GM23338 (cell line): Measurements from ENCODE around the gene CDC73. TPM values are rescaled to one million over a fixed set of nuclear protein-coding genes. Genes with fewer than 3 reads are reported as not detected.
A peak's percentile ranks its signal among the peaks of the same experiment; 100 is the strongest.

ENCODE experiments used
- ATAC-seq: fragments of 200-7000 bp; cut with Tn5 transposase; 3 replicates; pipeline ENCODE4 v1.9.1; 2020
- DNase-seq: peaks from one replicate; pipeline ENCODE4 v3.0.0-alpha.2; 2015; ENCODE audit warnings: low spot score
- H2AFZ ChIP-seq: fragments of 200-600 bp; sonication (generic); 2 replicates; pipeline ENCODE4 v1.8.0; 2016; ENCODE audit warnings: antibody characterized with exemption, mild to moderate bottlenecking, moderate library complexity
- H3F3A ChIP-seq: fragments of 200-600 bp; sonication (generic); replicated peaks from 2 replicates; pipeline ENCODE4 v1.8.0; 2017; ENCODE audit warnings: antibody characterized with exemption, mixed run types, low read depth
- H3K27ac ChIP-seq: fragments of 200-600 bp; sonication (generic); 2 replicates; pipeline ENCODE4 v1.6.1; 2016; ENCODE audit warnings: low read depth
- H3K27me3 ChIP-seq: fragments of 200-600 bp; sonication (generic); 2 replicates; pipeline ENCODE4 v1.8.0; 2016; ENCODE audit warnings: mild to moderate bottlenecking, mixed run types, moderate library complexity; ENCODE audit not compliant: insufficient read depth
- H3K36me3 ChIP-seq: fragments of 200-600 bp; sonication (generic); 2 replicates; pipeline ENCODE4 v1.8.0; 2016; ENCODE audit warnings: mild to moderate bottlenecking; ENCODE audit not compliant: insufficient read depth
- H3K4me1 ChIP-seq: fragments of 200-600 bp; sonication (generic); 2 replicates; pipeline ENCODE4 v1.8.0; 2016; ENCODE audit warnings: mild to moderate bottlenecking, moderate library complexity; ENCODE audit not compliant: insufficient read depth
- H3K4me2 ChIP-seq: fragments of 200-600 bp; sonication (generic); 2 replicates; pipeline ENCODE4 v1.7.1; 2017; ENCODE audit warnings: mixed run types
- H3K4me3 ChIP-seq: fragments of 200-600 bp; sonication (generic); 2 replicates; pipeline ENCODE4 v1.6.1; 2016; ENCODE audit warnings: mixed run types
- H3K79me2 ChIP-seq: fragments of 200-600 bp; sonication (generic); replicated peaks from 2 replicates; pipeline ENCODE4 v1.8.0; 2017; ENCODE audit warnings: mild to moderate bottlenecking; ENCODE audit not compliant: insufficient read depth
- H3K9me2 ChIP-seq: fragments of 200-600 bp; sonication (generic); 2 replicates; pipeline ENCODE4 v1.8.0; 2017; ENCODE audit not compliant: insufficient read depth
- H4K20me1 ChIP-seq: fragments of 200-600 bp; sonication (generic); replicated peaks from 2 replicates; pipeline ENCODE4 v1.8.0; 2017; ENCODE audit warnings: mild to moderate bottlenecking; ENCODE audit not compliant: insufficient read depth
- H3K27ac Mint-ChIP-seq: 2 replicates; pipeline ENCODE4 v1.8.0; 2020; ENCODE audit warnings: inconsistent platforms, mild to moderate bottlenecking, moderate library complexity, mixed read lengths
- H3K27me3 Mint-ChIP-seq: 3 replicates; pipeline ENCODE4 v1.8.0; 2022; ENCODE audit warnings: low read depth, mild to moderate bottlenecking, moderate library complexity, mixed read lengths, inconsistent platforms; ENCODE audit not compliant: insufficient read depth, poor library complexity
- H3K36me3 Mint-ChIP-seq: 3 replicates; pipeline ENCODE4 v1.8.0; 2021; ENCODE audit warnings: low read depth, mild to moderate bottlenecking, inconsistent platforms, moderate library complexity, mixed read lengths
- H3K4me1 Mint-ChIP-seq: 3 replicates; pipeline ENCODE4 v1.8.0; 2020; ENCODE audit warnings: mild to moderate bottlenecking, inconsistent platforms, mixed read lengths
- H3K4me3 Mint-ChIP-seq: 3 replicates; pipeline ENCODE4 v1.8.0; 2021; ENCODE audit warnings: moderate library complexity, mild to moderate bottlenecking, inconsistent platforms, mixed read lengths
- H3K9me3 Mint-ChIP-seq: 3 replicates; pipeline ENCODE4 v1.8.0; 2020; ENCODE audit warnings: moderate library complexity, mild to moderate bottlenecking, inconsistent platforms, mixed read lengths
- EZH2phosphoT487 ChIP-seq: fragments of 200-600 bp; sonication (generic); IDR thresholded peaks from one replicate; pipeline ENCODE4 v1.8.1; 2018; ENCODE audit warnings: antibody characterized with exemption; ENCODE audit not compliant: unreplicated experiment
- JUNB ChIP-seq: IDR thresholded peaks from one replicate; pipeline ENCODE4 v1.6.1; 2016; ENCODE audit warnings: antibody characterized with exemption; ENCODE audit not compliant: unreplicated experiment
- NANOG ChIP-seq: IDR thresholded peaks from 2 replicates; pipeline ENCODE4 v1.6.1; 2016; ENCODE audit warnings: antibody characterized with exemption, borderline replicate concordance
- POLR2AphosphoS5 ChIP-seq: IDR thresholded peaks from 2 replicates; pipeline ENCODE4 v1.6.1; 2016; ENCODE audit warnings: antibody characterized with exemption, low read depth
- ZNF331 ChIP-seq: fragments of 250-450 bp; sonication (Bioruptor Pico); IDR thresholded peaks from 2 replicates; pipeline ENCODE4 v1.5.0; 2020; ENCODE audit warnings: low read depth, mild to moderate bottlenecking, moderate library complexity
- polyA plus RNA-seq: library from polyadenylated mRNA; unstranded; fragments of >200 nt; fragmentation: Nextera tagmentation; extraction: Ambion mirVana; gene quantifications from 2 replicates; pipeline ENCODE4 v1.2.1, GENCODE V29; 2016
- total RNA-seq: library from RNA; depleted of rRNA; stranded (reverse); fragments of >200 nt; shearing (Covaris generic); gene quantifications from 2 replicates; pipeline ENCODE4 v1.2.3, GENCODE V29; 2014
- TF ChIP-seq, protein P1 (sequence below): fragments of 250-450 bp; sonication (Bioruptor Pico); IDR thresholded peaks from 2 replicates; pipeline ENCODE4 v1.5.0; 2020; ENCODE audit warnings: mild to moderate bottlenecking, moderate library complexity
- TF ChIP-seq, protein P2 (sequence below), 2 experiments: fragments of 200-600 bp in 1 of 2; sonication (generic) in 1 of 2; conservative IDR thresholded peaks; 2 replicates each; pipeline versions ENCODE4 v1.5.1 to v1.6.1; 2016 to 2017; ENCODE audit warnings: antibody characterized with exemption in 2 of 2, low read depth in 2 of 2, mild to moderate bottlenecking in 2 of 2, moderate library complexity in 1 of 2
- TF ChIP-seq, protein P3 (sequence below): IDR thresholded peaks from 2 replicates; pipeline ENCODE4 v1.6.1; 2016; ENCODE audit warnings: antibody characterized with exemption

The CDC73 gene
- total and polyA plus RNA-seq, 2 experiments from 2014 or later = 40.4 to 63.2 TPM

DNA sequence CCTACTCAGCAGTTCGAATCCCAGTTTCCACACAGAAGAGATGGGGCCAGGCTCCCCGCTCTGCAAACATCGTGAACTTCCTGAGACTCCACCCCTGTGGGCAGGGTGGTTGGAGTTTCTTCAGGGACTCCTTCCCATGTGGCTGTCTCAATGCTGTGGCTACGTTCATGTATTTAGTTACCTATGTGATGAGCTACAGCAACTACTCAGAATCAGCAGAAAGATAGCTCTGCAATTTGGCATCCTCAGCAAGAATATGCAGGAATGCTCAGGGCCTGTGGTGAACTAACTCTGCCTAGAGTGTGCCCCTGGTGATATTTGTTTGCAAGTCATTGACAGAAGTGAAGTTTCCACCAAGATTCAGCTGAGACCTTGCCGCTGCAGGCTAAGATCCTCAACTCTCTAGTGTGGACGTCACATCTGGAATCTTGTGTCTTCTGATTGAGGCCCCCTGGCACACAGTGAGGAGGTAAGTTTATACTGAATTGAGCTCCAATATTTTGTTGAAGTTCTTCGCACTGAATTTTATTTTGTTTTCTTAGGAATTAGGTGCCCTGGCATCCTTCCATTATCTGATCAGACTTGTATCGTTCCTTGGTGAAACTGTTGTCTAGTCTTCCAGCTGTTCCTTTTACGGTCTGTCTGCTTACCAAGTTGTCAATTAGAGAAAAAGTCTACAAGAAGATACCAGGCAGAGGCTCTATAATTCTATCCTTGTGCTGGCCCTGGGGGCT is 8.4 kb upstream of the CDC73 start:
- no peaks in the 10 kb centered on the region for H3K36me3 ChIP-seq
- H3K27me3 Mint-ChIP-seq = peaks cover 3% of the 10 kb centered on the region
- H3K27me3 ChIP-seq = no peaks in the 10 kb centered on the region
- H3K27ac Mint-ChIP-seq = peak overlapping the region; percentile 92
- peaks cover 25% of the 10 kb centered on the region for H3K4me1 ChIP-seq
- H3K27ac ChIP-seq = no peak overlapping the region; the same call in none of the 2 replicates
- no peaks in the 10 kb centered on the region for H3K9me3 Mint-ChIP-seq
- H3K4me3 Mint-ChIP-seq = peak overlapping the region; percentile 12; the same call in 2 of the 3 replicates
- H2AFZ ChIP-seq = peak overlapping the region; percentile 43
- no peaks in the 10 kb centered on the region for H3K79me2 ChIP-seq
- DNase-seq (peak; percentile 74), ATAC-seq (peak; percentile 84)
- H3F3A ChIP-seq = no peaks in the 10 kb centered on the region
- H3K4me3 ChIP-seq = no peak overlapping the region
- no peaks in the 10 kb centered on the region for H3K36me3 Mint-ChIP-seq
- H4K20me1 ChIP-seq = no peaks in the 10 kb centered on the region
- H3K4me2 ChIP-seq = peak overlapping the region; percentile 56
- TF ChIP-seq, protein P1, sequence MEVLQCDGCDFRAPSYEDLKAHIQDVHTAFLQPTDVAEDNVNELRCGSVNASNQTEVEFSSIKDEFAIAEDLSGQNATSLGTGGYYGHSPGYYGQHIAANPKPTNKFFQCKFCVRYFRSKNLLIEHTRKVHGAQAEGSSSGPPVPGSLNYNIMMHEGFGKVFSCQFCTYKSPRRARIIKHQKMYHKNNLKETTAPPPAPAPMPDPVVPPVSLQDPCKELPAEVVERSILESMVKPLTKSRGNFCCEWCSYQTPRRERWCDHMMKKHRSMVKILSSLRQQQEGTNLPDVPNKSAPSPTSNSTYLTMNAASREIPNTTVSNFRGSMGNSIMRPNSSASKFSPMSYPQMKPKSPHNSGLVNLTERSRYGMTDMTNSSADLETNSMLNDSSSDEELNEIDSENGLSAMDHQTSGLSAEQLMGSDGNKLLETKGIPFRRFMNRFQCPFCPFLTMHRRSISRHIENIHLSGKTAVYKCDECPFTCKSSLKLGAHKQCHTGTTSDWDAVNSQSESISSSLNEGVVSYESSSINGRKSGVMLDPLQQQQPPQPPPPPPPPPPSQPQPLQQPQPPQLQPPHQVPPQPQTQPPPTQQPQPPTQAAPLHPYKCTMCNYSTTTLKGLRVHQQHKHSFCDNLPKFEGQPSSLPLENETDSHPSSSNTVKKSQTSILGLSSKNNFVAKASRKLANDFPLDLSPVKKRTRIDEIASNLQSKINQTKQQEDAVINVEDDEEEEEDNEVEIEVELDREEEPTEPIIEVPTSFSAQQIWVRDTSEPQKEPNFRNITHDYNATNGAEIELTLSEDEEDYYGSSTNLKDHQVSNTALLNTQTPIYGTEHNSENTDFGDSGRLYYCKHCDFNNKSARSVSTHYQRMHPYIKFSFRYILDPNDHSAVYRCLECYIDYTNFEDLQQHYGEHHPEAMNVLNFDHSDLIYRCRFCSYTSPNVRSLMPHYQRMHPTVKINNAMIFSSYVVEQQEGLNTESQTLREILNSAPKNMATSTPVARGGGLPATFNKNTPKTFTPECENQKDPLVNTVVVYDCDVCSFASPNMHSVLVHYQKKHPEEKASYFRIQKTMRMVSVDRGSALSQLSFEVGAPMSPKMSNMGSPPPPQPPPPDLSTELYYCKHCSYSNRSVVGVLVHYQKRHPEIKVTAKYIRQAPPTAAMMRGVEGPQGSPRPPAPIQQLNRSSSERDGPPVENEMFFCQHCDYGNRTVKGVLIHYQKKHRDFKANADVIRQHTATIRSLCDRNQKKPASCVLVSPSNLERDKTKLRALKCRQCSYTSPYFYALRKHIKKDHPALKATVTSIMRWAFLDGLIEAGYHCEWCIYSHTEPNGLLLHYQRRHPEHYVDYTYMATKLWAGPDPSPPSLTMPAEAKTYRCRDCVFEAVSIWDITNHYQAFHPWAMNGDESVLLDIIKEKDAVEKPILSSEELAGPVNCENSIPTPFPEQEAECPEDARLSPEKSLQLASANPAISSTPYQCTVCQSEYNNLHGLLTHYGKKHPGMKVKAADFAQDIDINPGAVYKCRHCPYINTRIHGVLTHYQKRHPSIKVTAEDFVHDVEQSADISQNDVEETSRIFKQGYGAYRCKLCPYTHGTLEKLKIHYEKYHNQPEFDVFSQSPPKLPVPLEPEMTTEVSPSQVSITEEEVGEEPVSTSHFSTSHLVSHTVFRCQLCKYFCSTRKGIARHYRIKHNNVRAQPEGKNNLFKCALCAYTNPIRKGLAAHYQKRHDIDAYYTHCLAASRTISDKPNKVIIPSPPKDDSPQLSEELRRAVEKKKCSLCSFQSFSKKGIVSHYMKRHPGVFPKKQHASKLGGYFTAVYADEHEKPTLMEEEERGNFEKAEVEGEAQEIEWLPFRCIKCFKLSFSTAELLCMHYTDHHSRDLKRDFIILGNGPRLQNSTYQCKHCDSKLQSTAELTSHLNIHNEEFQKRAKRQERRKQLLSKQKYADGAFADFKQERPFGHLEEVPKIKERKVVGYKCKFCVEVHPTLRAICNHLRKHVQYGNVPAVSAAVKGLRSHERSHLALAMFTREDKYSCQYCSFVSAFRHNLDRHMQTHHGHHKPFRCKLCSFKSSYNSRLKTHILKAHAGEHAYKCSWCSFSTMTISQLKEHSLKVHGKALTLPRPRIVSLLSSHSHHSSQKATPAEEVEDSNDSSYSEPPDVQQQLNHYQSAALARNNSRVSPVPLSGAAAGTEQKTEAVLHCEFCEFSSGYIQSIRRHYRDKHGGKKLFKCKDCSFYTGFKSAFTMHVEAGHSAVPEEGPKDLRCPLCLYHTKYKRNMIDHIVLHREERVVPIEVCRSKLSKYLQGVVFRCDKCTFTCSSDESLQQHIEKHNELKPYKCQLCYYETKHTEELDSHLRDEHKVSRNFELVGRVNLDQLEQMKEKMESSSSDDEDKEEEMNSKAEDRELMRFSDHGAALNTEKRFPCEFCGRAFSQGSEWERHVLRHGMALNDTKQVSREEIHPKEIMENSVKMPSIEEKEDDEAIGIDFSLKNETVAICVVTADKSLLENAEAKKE = peak; percentile 81
- no peak for TF ChIP-seq NANOG
- H3K9me2 ChIP-seq = no peaks in the 10 kb centered on the region
- peaks cover 41% of the 10 kb centered on the region for H3K4me1 Mint-ChIP-seq

DNA sequence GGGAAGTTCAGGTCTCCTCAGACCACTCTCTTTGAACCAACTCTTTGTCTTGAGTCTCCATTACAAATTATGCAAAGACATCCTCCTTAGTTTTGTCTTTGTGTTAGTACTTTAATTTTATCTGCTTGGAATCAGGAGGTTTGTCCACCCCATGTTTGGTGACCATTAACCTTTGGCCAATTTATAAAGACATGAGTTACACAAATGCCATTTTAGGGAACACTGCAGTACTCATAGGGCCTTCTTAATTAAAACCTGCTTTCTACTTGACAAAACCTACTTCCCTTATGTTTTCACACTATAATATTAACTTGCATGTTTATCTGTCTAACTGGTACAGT is 7.9 kb upstream of the CDC73 start:
- Mint-ChIP-seq H3K9me3 (no peaks in the 10 kb centered on the region), H3K27ac (peak overlapping the region; percentile 43), H3K4me3 (peak overlapping the region; percentile 12; the same call in 2 of the 3 replicates), H3K36me3 (no peaks in the 10 kb centered on the region), H3K4me1 (peaks cover 37% of the 10 kb centered on the region), H3K27me3 (peaks cover 3% of the 10 kb centered on the region)
- no peaks in the 10 kb centered on the region for H3K9me2 ChIP-seq
- H3K4me1 ChIP-seq = peaks cover 25% of the 10 kb centered on the region
- no peaks in the 10 kb centered on the region for H3K27me3 ChIP-seq
- H3K27ac ChIP-seq = no peak overlapping the region; the same call in 1 of the 2 replicates
- ATAC-seq = no peak
- no peak overlapping the region for H3K4me3 ChIP-seq
- peak overlapping the region; percentile 56 for H3K4me2 ChIP-seq
- H4K20me1 ChIP-seq = no peaks in the 10 kb centered on the region
- no peaks in the 10 kb centered on the region for H3K36me3 ChIP-seq
- H3K79me2 ChIP-seq = no peaks in the 10 kb centered on the region
- H3F3A ChIP-seq = no peaks in the 10 kb centered on the region
- H2AFZ ChIP-seq = peak overlapping the region; percentile 43
- DNase-seq = no peak
- TF ChIP-seq, protein P2, sequence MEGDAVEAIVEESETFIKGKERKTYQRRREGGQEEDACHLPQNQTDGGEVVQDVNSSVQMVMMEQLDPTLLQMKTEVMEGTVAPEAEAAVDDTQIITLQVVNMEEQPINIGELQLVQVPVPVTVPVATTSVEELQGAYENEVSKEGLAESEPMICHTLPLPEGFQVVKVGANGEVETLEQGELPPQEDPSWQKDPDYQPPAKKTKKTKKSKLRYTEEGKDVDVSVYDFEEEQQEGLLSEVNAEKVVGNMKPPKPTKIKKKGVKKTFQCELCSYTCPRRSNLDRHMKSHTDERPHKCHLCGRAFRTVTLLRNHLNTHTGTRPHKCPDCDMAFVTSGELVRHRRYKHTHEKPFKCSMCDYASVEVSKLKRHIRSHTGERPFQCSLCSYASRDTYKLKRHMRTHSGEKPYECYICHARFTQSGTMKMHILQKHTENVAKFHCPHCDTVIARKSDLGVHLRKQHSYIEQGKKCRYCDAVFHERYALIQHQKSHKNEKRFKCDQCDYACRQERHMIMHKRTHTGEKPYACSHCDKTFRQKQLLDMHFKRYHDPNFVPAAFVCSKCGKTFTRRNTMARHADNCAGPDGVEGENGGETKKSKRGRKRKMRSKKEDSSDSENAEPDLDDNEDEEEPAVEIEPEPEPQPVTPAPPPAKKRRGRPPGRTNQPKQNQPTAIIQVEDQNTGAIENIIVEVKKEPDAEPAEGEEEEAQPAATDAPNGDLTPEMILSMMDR (conservative IDR thresholded peaks at IDR 0.05; ENCODE audit: low read depth in 2 of 2) = no peak
- TF ChIP-seq, protein P3, sequence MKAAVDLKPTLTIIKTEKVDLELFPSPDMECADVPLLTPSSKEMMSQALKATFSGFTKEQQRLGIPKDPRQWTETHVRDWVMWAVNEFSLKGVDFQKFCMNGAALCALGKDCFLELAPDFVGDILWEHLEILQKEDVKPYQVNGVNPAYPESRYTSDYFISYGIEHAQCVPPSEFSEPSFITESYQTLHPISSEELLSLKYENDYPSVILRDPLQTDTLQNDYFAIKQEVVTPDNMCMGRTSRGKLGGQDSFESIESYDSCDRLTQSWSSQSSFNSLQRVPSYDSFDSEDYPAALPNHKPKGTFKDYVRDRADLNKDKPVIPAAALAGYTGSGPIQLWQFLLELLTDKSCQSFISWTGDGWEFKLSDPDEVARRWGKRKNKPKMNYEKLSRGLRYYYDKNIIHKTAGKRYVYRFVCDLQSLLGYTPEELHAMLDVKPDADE = no peak
- TF ChIP-seq EZH2phosphoT487 (no peak), JUNB (no peak), POLR2AphosphoS5 (no peak), ZNF331 (CRISPR knock-in tag) (no peak)
